Keratinocyte (primary cell): ENCODE measurements around the gene SND1. TPM values are rescaled to one million over a fixed set of nuclear protein-coding genes. Genes with fewer than 3 reads are reported as not detected.

Experiments
- DNase-seq: peaks from one replicate; pipeline ENCODE4 v3.0.0-alpha.2; 2011; ENCODE audit warnings: low read depth, missing footprints, low spot score
- FAIRE-seq: peaks from 2 replicates; lab custom pipeline; 2011; peaks lifted over from hg19 to GRCh38; lab: Jason Lieb, UNC
- H2AFZ ChIP-seq: 2 replicates; pipeline ENCODE4 v1.6.0; 2012; ENCODE audit warnings: low read length, control low read depth, inconsistent platforms; ENCODE audit not compliant: control insufficient read depth
- H3K27ac ChIP-seq: 2 replicates; pipeline ENCODE4 v1.5.1; 2011; ENCODE audit warnings: low read length; ENCODE audit not compliant: control insufficient read depth, insufficient read depth
- H3K27me3 ChIP-seq: 3 replicates; pipeline ENCODE4 v1.6.0; 2011; ENCODE audit warnings: low read length; ENCODE audit not compliant: control insufficient read depth, insufficient read depth; ENCODE audit errors: extremely low read depth
- H3K36me3 ChIP-seq, 2 experiments: 2 replicates in 1 of 2; 3 replicates in 1 of 2; pipeline ENCODE4 v1.5.1; 2011; ENCODE audit warnings: low read length in 2 of 2, mild to moderate bottlenecking in 1 of 2; ENCODE audit not compliant: control insufficient read depth in 2 of 2, insufficient read depth in 2 of 2; ENCODE audit errors: extremely low read depth in 1 of 2
- H3K4me1 ChIP-seq: 3 replicates; pipeline ENCODE4 v1.5.1; 2011; ENCODE audit warnings: low read length; ENCODE audit not compliant: control insufficient read depth, insufficient read depth; ENCODE audit errors: extremely low read depth
- H3K4me2 ChIP-seq: 3 replicates; pipeline ENCODE4 v1.6.0; 2011; ENCODE audit warnings: low read depth, low read length; ENCODE audit not compliant: control insufficient read depth, insufficient read depth; ENCODE audit errors: extremely low read depth
- H3K4me3 ChIP-seq, 3 experiments: fragments of 200-600 bp in 1 of 3; sonication (generic) in 1 of 3; 2 replicates in 2 of 3; 3 replicates in 1 of 3; pipeline ENCODE4 v1.5.1; 2011 to 2016; ENCODE audit warnings: low read length in 3 of 3, mild to moderate bottlenecking in 3 of 3, control low read depth in 2 of 3, inconsistent platforms in 1 of 3, low read depth in 1 of 3, mixed read lengths in 1 of 3, mixed run types in 1 of 3, moderate library complexity in 1 of 3; ENCODE audit not compliant: control insufficient read depth in 2 of 3, insufficient read depth in 2 of 3; ENCODE audit errors: extremely low read depth in 1 of 3
- H3K79me2 ChIP-seq: 2 replicates; pipeline ENCODE4 v1.6.0; 2012; ENCODE audit warnings: low read length; ENCODE audit not compliant: control insufficient read depth, insufficient read depth
- H3K9ac ChIP-seq: 3 replicates; pipeline ENCODE4 v1.6.0; 2011; ENCODE audit warnings: low read length; ENCODE audit not compliant: control insufficient read depth, insufficient read depth; ENCODE audit errors: extremely low read depth
- H3K9me1 ChIP-seq: 3 replicates; pipeline ENCODE4 v1.6.0; 2011; ENCODE audit warnings: low read length; ENCODE audit not compliant: control insufficient read depth, insufficient read depth; ENCODE audit errors: extremely low read depth
- H3K9me3 ChIP-seq: 2 replicates; pipeline ENCODE4 v1.5.1; 2012; ENCODE audit warnings: low read depth, low read length; ENCODE audit not compliant: control insufficient read depth
- H4K20me1 ChIP-seq: 3 replicates; pipeline ENCODE4 v1.6.0; 2011; ENCODE audit warnings: low read length; ENCODE audit not compliant: control insufficient read depth, insufficient read depth; ENCODE audit errors: extremely low read depth
- EZH2 ChIP-seq: IDR thresholded peaks from one replicate; pipeline ENCODE4 v1.6.1; 2012; ENCODE audit warnings: inconsistent platforms, mild to moderate bottlenecking, low read length, moderate library complexity
- dilution Hi-C: fragments of 300-500 bp; cut with MboI; formaldehyde crosslinking; loops from one replicate; pipeline ENCODE4 v1.7.0; 2020; ENCODE audit warnings: low sequenced_read_pairs; ENCODE audit not compliant: extremely low pct_ligation_motif_present
- polyA plus RNA-seq, 5 experiments: library from polyadenylated mRNA; depleted of rRNA in 3 of 5; stranded (reverse) in 3 of 5; stranded (forward) in 1 of 5; unstranded in 1 of 5; fragments of >200 nt; gene quantifications; 1 replicate in 1 of 5; 2 replicates in 3 of 5; 3 replicates in 1 of 5; pipeline versions ENCODE4 v1.2.1 to v1.2.3, GENCODE V29; 2011 to 2012; ENCODE audit warnings: missing spikeins in 2 of 5, low read depth in 1 of 5, low replicate concordance in 1 of 5
- TF ChIP-seq, protein P1 (sequence below), 3 experiments: IDR thresholded peaks in 1 of 3; conservative IDR thresholded peaks in 1 of 3; optimal IDR thresholded peaks in 1 of 3; 2 replicates in 2 of 3; 3 replicates in 1 of 3; pipeline versions ENCODE3 to v1.5.1; 2011; ENCODE audit warnings: low read length in 3 of 3, mild to moderate bottlenecking in 3 of 3, moderate library complexity in 2 of 3, control low read depth in 1 of 3, inconsistent platforms in 1 of 3; ENCODE audit not compliant: insufficient read depth in 2 of 3; ENCODE audit errors: extremely low read depth in 1 of 3

The SND1 gene
- polyA plus RNA-seq, 1 donor (not counting 4 experiments of a cell fraction or from before 2014, with no cell fraction given) = 140 TPM

DNA sequence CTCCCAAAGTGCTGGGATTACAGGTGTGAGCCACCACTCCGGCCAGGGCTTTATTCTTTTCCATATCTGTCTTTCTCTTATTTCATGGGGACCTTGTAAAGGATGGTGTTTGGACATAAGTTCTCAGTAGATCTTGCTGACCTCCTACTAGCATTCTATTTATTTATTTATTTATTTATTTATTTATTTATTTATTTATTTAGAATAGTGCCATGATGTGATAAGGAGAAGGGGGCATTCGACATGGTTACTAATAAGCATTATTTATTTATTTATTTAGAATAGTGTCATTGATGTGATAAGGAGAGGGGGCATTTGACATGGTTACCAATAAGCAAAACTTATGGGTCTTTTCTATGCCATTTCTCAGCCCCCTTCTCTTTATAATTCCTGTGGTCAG lies 202.4 kb downstream of the SND1 start:
- H2AFZ ChIP-seq = no peak overlapping the region
- H3K4me1 ChIP-seq = no peaks in the 10 kb centered on the region
- H3K27me3 ChIP-seq = no peaks in the 10 kb centered on the region
- no peak for FAIRE-seq
- H3K4me2 ChIP-seq = no peak overlapping the region
- TF ChIP-seq, protein P1, sequence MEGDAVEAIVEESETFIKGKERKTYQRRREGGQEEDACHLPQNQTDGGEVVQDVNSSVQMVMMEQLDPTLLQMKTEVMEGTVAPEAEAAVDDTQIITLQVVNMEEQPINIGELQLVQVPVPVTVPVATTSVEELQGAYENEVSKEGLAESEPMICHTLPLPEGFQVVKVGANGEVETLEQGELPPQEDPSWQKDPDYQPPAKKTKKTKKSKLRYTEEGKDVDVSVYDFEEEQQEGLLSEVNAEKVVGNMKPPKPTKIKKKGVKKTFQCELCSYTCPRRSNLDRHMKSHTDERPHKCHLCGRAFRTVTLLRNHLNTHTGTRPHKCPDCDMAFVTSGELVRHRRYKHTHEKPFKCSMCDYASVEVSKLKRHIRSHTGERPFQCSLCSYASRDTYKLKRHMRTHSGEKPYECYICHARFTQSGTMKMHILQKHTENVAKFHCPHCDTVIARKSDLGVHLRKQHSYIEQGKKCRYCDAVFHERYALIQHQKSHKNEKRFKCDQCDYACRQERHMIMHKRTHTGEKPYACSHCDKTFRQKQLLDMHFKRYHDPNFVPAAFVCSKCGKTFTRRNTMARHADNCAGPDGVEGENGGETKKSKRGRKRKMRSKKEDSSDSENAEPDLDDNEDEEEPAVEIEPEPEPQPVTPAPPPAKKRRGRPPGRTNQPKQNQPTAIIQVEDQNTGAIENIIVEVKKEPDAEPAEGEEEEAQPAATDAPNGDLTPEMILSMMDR (optimal IDR thresholded peaks at IDR 0.05 in 1 of 3, IDR thresholded peaks at IDR 0.05 in 1 of 3, conservative IDR thresholded peaks at IDR 0.05 in 1 of 3; ENCODE audit: extremely low read depth in 1 of 3, insufficient read depth in 2 of 3, low read length in 3 of 3) = no peak
- no peak for TF ChIP-seq EZH2
- H3K4me3 ChIP-seq = no peak overlapping the region
- H3K79me2 ChIP-seq = peaks cover 6% of the 10 kb centered on the region
- DNase-seq = no peak
- no peaks in the 10 kb centered on the region for H3K9me3 ChIP-seq
- H3K36me3 ChIP-seq = peaks cover 2 to 6% of the 10 kb centered on the region in 2 experiments
- H3K9me1 ChIP-seq = no peaks in the 10 kb centered on the region
- no peak overlapping the region for H3K27ac ChIP-seq
- H3K9ac ChIP-seq = no peak overlapping the region
- dilution Hi-C loops = no loop called here
- no peaks in the 10 kb centered on the region for H4K20me1 ChIP-seq

DNA sequence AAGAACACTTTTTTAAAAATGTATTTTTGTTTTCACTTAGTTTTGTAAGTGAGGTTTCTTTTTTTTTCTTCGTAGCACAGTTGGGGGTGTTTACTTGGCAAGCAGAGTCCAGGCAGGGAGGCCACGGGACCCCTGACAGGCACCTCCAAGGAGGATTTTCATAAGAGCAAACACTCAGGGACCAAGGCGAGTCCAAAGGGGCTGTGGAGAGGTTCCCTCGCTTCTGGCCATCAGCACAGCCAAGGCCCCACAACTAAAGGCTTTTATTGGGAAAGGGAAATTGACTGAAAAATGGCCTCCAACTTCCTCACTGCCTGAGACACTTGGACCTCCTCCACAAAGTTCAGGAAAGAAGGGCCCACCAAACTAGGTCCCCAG lies 205.5 kb downstream of the SND1 start:
- Histone ChIP-seq H3K9me3 (no peaks in the 10 kb centered on the region), H4K20me1 (no peaks in the 10 kb centered on the region), H3K4me2 (no peak overlapping the region), H3K27ac (no peak overlapping the region), H3K36me3 (peaks cover 2 to 9% of the 10 kb centered on the region in 2 experiments), H2AFZ (no peak overlapping the region), H3K27me3 (no peaks in the 10 kb centered on the region), H3K79me2 (peaks cover 12% of the 10 kb centered on the region), H3K4me3 (no peak overlapping the region), H3K4me1 (no peaks in the 10 kb centered on the region), H3K9ac (no peak overlapping the region), H3K9me1 (no peaks in the 10 kb centered on the region)
- dilution Hi-C loops = no loop called here
- FAIRE-seq (no peak), DNase-seq (no peak)
- no peak for TF ChIP-seq EZH2
